Stimulated activated naive CD4-positive, alpha-beta T cell (primary cell): ENCODE results near the gene HOXA7.

Experiments used
- DNase-seq, 6 experiments: peaks; one replicate each; lab custom pipeline; 2025; lab: John Stamatoyannopoulos, UW

Gene HOXA7

DNA sequence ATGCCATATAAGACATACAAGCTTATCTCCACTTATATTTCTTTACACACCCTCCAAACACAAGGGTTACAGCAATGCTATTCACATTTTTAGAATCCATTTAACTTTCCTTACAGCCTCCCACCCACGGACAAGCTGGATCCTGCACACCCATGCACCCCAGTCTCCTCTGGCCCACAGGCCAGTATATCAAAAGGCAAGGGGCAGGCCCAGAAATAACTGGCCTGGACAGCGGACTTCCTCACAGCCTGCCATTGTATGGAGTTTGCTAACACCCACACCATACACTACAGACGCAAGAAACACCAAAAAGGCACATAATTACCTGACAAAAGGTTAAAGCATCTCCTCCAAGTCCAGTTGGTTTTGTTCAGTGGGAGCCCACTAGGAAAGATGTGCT lies 37.9 kb downstream of the HOXA7 start:
- no peak for DNase-seq

DNA sequence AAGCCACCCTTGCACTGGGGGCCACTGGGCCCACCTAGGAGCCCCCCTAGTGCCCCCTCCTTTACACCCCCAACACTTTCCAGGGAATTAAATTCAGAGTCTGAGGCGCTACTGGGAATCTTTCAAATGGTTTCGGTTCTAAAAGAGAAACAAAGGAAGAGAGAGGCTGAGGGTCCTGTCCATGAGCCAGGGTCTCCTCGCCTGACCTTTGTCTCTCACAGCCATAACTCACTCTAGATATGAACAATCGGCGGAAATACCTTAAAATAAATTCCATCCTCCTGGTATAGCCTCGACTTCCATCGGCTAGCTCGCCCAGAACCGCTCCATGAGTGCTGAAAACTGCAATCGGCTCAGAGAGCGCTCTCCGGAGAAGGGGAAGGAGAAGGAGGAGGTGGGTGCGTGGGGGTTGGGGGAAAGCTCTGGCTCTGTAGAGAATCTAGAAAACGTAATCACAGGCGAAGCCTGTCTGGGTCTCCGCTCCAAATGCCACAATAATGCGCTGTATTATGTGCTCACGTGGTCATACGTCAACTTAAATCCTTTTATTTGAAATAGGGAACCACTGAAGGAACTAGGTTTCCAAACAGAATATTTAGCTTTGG lies 38.5 kb downstream of the HOXA7 start:
- DNase-seq = no peak

DNA sequence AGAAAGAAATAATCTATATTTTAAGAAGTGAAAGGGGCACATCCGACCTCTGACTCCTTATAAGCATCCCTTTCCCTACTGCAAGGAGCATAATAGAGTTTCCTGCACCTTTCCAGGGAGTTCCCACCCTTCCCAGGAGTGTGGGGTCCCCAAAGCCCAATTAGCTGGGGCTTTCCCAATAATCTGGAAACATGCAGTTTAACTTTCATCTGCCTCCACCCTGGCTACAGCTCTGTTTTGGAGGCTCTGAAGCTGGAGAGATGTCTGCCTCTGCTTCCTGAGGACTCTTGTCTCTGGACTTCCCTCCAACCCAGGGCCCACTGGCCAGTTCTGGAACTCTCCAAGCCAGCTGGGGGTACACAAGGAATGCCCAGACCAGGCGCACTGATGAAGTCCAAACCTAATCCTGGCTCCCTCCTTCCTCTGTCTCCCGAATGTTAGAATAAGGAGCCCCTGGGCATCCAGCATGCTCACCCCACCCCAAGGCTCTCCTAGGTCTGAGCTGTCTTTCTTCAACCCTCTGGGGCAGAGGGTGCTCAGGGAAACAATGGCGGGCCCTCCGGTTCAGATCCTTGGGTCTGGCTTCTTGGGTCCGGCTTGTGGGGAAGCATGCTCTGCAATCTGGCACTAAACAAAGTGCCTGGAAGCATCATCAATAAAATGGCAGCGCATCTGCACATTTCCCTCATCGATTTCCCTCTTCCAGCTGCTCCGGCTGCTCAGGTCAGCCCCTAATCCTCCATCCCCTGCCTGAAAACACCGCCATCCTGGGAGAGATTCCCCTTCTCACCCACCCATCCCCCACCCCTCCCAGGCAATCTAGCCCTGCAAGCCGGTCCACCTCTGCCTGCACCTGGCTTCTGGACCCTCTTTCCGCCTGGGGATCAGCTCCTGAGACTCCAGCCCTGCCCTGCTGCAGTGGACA lies 39.3 kb downstream of the HOXA7 start:
- DNase-seq = no peak

DNA sequence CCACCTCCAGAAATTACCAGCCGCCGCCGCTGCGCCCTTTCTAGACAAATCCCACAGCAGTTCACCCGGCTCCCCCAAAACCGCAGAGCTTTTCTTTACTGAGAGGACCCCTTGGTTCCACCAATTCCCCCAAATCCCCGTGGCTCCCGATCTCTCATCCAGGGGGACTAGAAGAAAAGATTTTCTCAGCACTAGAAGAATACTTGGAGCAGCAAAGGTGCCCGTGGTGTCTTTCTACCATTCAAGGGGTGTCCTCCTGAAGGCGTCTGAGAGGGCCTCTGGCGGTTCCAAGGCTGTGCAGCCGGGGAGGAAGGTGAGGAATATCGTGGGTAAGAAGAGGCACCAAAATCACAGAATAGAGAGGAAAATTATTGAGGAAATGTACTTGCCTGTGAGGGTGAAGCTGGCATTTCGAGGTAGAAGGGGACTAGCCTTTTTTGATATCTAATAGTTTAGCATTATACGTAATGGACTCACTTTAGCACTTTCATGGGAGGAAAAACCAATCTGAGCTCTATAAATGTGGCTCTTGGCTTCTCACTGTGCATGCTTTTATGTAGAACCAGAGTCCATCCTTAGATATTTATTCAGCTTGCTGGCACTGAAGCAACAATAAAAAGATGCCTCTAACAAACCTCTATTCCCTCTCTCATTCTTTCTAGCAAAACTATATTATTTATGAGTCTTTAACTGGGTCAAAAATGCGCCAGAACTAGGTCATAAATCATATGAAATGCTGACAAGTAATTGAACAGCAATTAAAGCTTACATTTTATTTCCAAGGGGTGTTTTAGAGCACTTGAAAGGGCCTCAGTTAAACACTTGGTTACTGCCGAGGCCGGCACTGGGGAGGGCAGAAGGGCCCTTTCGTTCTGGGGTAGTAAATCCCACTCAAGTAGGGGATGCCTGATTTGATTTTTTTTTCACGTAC lies 40.2 kb downstream of the HOXA7 start:
- DNase-seq = no peak

DNA sequence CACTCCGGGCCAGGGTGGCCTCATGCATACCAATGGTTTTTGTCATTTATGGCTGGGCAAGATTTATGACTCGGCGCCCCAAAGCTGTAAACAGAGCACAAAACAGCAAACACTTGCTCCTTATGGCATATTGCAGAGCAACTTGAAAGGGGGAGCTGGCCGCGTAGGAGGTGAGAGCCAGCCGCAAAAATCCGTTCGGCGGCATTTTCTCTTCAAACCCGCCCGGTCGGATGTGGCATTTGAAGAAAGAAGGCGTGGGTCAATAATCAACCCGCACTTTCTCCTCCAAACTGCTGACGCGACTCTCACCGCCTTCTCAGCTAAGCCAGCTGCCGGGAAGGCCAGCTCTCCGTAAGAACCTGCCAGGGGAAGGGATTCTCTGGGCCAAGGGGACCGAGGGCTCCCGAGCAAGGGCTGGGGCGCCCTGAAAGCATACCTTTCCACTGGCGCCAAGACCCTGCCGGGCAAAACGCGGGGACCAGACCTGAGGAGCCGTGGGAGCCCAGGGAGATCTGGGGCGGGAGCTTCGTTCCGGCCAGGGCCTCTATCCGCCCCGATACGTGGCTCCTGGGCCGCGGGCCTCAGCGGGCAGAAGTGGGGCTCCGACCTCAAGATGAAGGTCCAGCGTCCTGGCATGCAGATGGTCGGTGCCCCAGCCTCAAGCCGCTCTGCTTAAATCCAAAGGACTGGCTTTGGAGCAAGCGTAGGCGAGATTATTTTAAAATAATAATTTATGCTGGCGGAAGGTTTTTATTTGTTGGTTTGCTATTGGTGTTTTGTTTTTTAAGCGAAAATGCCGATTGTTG lies 41.1 kb downstream of the HOXA7 start:
- DNase-seq = no peak

DNA sequence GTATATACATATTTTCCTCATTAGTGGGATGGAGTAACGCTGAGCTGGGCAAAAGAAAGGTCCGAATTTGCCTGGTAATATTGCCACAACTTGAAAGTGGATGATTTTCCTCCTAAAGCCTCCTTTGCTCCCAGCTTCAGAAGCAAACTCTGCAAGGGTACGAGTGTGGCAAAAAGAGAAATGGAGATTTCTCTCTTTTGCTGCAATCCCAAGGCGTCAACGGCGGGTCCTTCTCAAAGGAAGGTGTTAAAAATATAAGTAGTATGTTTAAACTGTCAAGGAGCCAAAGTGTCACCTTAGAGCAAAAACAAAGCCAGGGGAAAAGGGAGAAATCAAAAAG lies 41.6 kb downstream of the HOXA7 start:
- DNase-seq = no peak

DNA sequence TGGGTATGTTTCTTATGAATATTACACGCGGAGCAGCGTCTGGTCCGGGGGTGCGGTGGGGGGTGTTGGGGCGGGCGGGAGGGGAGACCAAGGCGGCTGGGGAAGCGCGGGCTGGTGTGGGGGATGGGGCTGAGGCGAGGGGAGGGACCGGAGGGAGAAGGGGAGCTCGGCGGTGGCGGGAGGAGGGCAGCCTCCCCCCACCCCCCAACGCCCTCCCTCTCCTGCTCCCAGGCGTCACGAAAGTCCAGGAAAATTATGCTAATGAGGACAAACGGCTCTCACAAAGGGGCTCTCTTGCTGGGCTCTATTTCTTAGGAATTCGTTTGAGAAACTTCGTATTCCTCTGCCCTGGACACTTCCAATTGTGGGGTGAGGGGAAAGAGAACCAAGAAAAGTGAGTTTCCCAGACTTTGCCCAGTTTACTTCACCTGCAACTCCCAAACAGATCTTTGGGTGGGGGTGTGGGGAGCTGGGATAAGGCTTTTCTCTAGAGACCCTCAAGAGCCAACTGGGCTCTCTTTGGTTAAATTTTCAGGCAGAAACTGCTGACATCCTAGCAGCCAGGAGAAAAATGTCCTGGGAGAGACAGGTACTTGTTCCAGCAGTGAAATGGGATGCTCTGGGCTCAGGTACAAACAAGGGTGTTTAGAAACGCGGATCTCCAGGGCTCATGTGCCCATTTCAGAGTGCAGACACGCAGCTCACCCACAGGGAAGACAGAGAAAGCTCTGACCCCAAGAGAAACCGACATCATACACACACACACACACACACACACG lies 42.3 kb downstream of the HOXA7 start:
- DNase-seq = no peak

DNA sequence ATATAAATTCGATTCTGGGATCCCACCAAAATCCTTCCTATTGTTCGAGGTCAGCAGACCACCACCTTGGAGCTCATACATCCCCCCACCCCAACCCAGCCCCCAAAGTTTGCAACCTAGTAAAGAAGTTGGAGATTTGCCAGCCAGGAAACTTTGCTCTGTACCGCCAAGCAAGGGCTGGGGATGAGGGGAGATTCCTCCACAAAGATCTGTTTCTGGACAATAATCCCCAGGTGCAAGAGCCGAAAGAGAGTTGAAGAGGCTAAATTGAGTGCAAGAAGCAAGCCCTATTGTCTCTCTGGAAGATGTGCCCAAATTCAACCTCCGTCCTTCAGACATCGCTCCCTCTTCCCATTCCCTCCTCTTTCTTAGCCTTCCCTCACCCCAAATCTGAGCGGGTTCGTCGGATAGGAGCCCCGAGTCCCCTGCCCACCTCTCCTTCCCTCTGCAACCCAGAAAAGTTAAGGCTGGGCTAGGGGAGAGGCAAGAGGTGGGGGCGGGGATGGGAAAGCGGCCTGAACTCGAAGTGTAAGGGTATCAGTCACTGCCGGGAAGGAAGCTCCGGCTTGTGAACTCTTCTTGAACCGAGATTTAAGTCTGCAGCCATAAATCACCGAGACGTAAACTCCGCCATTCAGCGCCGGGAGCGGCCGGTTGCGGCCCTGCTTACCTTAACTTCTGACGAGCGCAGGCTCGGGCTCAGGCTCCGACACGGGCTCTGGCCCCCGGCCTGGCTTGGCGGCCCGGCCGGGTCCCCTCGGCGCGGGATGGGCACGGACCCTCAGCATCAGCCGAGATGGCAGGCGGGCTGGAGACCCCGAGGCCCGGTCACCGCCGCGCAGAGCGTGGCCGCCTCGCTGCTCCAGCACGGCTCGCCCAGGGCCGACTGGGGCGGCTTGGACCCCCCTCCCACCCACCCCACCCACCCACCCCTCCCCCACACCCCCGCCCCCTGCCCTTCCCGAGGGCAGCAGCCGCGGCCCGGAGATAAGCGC lies 43.2 kb downstream of the HOXA7 start:
- no peak for DNase-seq

DNA sequence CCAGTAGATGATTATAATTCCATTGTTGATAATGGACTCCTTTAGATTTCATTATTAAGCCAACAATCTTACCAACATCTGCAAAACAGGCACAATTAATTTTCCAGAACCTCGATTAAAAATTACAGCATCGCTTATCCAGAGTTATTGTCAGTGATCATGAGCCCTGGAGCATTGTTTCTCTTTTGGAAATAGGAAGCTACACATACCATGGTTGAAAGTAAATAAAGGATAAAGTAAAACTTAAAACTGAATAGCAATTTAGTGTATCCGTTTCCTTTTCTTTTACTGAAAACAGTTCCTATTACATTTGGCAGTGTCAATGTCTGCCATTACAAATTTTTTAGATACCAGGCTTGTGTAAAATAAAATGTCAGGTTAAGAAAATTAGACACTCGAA lies 44.1 kb downstream of the HOXA7 start:
- DNase-seq = no peak

DNA sequence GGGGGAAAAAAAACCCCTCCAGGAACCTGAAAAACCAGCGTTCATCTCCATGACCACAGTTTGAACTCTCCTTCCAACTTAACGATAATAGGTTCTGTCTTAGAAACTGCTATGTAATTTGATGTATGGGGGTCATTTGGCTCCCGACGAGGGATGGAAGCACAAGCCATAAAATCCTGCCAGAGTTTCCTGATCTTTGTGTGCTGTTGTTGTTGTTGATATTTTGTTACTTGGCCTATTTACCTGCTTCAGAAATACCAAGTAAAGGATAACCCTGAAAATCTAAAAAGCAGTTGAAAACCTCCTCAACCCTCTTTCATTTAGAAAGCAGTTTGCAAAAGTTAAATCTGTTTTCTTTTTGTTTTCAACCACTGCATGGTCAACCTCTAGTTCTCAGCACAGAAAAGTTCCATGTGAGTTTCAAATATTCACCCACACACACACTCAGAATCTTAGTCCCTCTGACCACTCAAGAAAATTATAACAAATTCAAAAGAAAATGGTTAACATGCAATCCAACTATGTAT lies 44.7 kb downstream of the HOXA7 start:
- no peak for DNase-seq

DNA sequence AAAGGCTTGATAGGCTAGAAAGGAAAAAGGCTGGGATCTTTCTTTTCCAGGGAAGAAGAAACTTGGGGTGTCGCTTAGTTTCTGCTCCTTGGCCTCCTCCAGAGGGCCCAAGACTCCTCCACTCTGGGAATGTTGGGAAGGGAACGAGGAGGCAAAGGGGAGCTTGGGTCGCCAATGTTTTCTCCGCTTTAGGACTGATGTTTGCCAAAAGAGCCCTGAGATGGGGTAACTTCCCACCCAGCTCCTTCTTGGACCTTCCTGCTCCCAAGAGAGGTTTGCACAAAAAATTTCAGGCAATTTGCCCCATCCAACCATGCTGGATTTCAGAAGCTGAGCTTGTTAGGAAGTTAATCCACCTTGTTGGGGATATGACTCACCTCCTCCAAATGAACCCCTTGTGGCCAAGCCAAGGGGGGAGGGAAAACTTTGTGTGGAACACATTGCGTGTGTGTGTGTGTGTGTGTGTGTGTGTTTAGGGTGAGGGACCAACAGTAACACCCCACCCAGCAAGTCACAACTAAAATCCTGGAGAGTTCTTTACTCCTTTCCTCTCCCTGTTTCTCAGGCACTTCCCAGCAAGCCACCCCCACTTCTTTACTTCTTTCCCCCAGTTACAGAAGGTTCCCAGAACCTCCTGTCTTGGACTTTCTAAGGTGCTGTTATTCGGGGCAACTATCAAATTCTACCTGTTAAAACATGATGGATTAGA lies 45.3 kb downstream of the HOXA7 start:
- no peak for DNase-seq

DNA sequence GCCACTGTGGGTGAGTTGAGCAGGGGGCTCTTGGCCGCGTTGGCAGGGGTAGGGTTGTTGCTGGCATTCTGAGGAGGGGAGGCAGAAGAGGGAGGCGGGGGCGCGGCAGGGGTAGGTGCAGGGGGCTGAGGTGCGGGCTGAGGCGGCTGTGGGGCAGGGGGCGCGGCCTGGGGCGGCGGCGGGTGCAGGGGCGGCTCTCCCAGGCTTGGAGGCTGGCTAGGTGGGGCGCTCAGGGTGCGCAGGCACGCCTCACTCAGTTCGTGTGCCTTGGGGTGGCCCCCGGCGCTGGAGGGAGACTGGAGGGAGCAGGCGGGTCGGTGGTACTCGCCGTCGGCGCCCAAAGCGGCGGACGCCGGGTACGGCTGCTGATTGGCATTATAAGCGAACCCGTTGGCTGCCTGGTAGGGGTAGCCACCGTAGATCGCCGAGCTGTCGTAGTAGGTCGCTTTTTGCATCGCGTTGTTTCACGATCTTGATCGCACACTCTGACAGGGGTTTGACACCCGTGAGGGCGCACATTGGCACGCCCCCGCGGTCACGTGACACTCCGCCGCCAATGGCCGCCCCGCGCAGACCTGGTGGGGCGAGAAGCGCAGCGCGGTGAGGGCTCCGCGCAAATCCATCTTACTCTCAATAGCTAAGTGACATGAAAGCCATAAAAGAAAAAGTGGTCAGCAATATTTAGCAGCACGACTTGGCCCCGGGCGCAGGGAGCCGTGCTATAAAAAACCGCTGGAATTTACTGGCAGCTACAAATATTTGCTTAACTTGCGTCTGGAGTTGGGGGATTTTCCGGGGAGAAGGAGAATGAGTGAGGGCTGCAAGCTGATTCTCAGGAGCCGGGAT lies 46.1 kb downstream of the HOXA7 start:
- no peak for DNase-seq

DNA sequence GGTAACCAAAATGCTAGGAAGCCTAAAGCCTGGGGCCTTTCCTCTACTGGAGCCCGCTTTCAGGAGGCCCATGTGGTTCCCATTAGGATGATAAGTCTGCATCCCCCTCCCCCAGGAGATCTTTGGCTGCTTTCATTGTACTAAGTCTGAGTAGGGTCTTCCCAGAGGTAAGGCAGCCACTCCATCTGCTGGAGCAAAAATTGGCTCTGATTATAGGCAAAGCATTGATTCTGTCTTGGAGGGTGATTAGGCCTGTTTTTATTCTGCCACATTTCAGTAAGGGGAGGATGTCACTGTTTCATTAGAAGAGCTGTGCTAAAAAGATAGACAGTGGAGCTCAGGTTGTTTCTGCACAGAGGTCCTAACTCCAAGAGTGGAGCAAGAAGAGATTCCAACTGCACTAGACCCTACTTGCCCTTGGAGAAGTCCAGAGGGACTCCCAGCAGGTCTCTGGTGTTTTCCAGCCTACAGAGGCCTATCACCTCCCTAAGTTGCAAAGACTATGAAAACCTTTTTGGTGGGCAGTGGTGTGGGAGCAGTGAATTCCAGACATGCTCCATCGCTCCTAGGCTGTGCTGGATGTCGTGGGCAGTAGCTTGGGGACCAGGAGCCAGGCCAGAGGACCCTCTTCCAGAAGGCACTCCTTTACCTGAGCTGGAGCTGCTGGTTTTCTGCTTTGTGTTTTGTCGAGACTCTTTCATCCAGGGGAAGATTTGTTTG lies 46.8 kb downstream of the HOXA7 start:
- no peak for DNase-seq

DNA sequence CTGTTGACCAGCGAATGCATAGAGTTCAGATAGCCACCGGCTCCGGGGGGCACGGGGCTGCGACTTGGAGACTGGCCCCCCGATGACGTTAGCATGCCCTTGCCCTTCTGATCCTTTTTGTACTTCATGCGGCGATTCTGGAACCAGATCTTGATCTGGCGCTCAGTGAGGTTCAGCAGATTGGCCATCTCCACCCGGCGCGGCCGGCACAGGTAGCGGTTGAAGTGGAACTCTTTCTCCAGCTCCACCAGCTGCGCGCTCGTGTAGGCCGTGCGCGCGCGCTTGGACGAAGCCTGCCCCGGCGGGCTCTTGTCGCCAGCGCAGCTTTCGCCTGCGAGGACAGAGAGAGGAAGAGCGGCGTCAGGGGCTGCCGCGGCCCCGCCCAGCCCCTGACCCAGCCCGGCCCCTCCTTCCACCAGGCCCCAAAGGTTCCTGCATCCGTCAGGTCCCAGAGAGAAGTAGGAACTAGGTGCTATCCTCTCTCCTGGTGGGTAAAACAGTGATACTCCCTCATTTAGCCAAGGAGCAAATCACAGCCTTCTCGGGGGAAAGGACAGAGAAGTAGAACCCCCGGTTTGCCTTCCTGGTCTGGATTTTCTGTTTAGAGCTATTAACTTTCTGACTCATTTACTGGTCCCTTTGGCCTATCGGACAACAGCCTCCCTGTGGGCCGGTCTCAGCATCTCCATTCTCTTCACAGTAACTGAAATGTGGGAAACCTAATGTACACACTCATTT lies 47.9 kb downstream of the HOXA7 start:
- no peak for DNase-seq

DNA sequence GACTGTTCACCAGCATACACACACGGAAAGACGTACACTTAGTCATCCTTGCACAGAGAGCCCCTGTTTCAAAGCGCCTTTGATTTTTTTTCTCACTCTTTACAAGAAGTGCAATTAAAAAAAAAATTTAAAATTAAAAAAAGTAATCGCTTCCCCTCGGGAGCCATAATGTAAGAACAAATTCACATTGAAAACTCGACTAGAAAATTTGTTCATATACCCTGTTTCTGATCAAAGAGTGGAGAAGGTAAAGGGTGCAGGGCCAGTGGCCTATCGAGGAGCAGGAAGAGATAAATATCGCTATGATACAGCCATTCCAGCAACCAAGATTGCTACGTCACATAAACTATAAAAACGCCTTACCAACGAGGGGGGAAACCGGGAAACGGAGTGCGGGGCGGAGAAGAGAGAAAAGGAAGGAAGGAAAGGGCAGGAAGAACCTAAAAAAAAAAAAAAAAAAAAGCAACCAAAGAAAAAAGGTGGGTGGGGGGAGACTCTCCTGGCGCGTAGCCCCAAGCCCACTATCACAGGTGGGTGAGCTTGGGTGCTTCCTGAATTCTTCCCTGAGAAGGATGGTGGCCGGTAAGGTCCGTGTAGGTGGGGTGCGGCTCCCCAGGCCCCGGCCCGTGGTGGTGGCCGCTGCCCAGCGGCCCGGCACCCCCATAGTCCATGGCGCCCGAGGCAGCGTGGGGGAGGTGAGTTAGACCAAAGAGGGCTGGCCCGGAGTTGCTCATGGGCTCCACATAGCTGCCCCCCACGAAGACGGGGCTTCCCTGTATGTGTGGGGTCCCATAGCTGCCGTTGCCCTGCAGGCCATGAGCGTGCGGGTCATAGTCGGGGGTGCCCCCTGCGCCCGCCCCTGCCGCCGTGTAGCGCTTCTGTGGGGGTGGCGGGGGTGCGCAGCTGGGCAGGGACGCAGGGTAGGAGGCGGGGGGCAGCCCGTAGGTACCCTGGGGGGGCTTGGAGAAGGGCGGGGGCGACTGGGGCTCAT lies 48.8 kb downstream of the HOXA7 start:
- no peak for DNase-seq
